Measurements from ENCODE around the gene ART5.

Gene ART5

GRCh38 chr11:3684819-3685172 is 43.0 kb upstream of the ART5 start:
- Histone ChIP-seq H3K9me3 (ENCODE audit: low read length) (no peaks in the 10 kb centered on the region), H3K27me3 (ENCODE audit: insufficient read depth, low read length) (no peaks in the 10 kb centered on the region), H3K4me2 (ENCODE audit: low read length) (no peak overlapping the region), H3K4me3 (ENCODE audit: low read depth, low read length, poor library complexity, severe bottlenecking) (no peak overlapping the region), H3F3A (ENCODE audit: insufficient read depth, low read length) (no peaks in the 10 kb centered on the region), H3K36me3 (ENCODE audit: insufficient read depth, low read length) (peaks cover 85% of the 10 kb centered on the region), H4K20me1 (ENCODE audit: insufficient read depth, low read length) (no peaks in the 10 kb centered on the region), H3K4me1 (ENCODE audit: insufficient read depth, low read length, severe bottlenecking) (no peaks in the 10 kb centered on the region), H2AFZ (ENCODE audit: low read length) (no peak overlapping the region), H3K9me2 (ENCODE audit: low read depth, low read length) (no peaks in the 10 kb centered on the region), H3K79me2 (ENCODE audit: insufficient read depth, low read length) (no peaks in the 10 kb centered on the region), H3K27ac (ENCODE audit: low read depth, low read length, poor library complexity, severe bottlenecking) (no peak overlapping the region), H3K9ac (ENCODE audit: low read length) (no peak overlapping the region)
- TF ChIP-seq EZH2 (IDR thresholded peaks at IDR 0.05; ENCODE audit: borderline replicate concordance, low read length) = no peak
- TF ChIP-seq CTCF (IDR thresholded peaks at IDR 0.05; ENCODE audit: low read length) = no peak

GRCh38 chr11:3684129-3684818 is 42.5 kb upstream of the ART5 start:
- peaks cover 91% of the 10 kb centered on the region for H3K36me3 ChIP-seq (ENCODE audit: insufficient read depth, low read length)
- no peaks in the 10 kb centered on the region for H3K9me3 ChIP-seq (ENCODE audit: low read length)
- H2AFZ ChIP-seq (ENCODE audit: low read length) = no peak overlapping the region
- no peaks in the 10 kb centered on the region for H3K79me2 ChIP-seq (ENCODE audit: insufficient read depth, low read length)
- H4K20me1 ChIP-seq (ENCODE audit: insufficient read depth, low read length) = no peaks in the 10 kb centered on the region
- H3F3A ChIP-seq (ENCODE audit: insufficient read depth, low read length) = no peaks in the 10 kb centered on the region
- no peak overlapping the region for H3K9ac ChIP-seq (ENCODE audit: low read length)
- H3K4me3 ChIP-seq (ENCODE audit: low read depth, low read length, poor library complexity, severe bottlenecking) = no peak overlapping the region
- H3K27me3 ChIP-seq (ENCODE audit: insufficient read depth, low read length) = no peaks in the 10 kb centered on the region
- H3K4me1 ChIP-seq (ENCODE audit: insufficient read depth, low read length, severe bottlenecking) = no peaks in the 10 kb centered on the region
- no peaks in the 10 kb centered on the region for H3K9me2 ChIP-seq (ENCODE audit: low read depth, low read length)
- no peak overlapping the region for H3K4me2 ChIP-seq (ENCODE audit: low read length)
- H3K27ac ChIP-seq (ENCODE audit: low read depth, low read length, poor library complexity, severe bottlenecking) = no peak overlapping the region
- TF ChIP-seq EZH2 (IDR thresholded peaks at IDR 0.05; ENCODE audit: borderline replicate concordance, low read length) = no peak
- no peak for TF ChIP-seq CTCF (IDR thresholded peaks at IDR 0.05; ENCODE audit: low read length)

- Histone ChIP-seq H3K9me2 (ENCODE audit: low read depth, low read length) (no peaks in the 10 kb centered on the region), H2AFZ (ENCODE audit: low read length) (no peak overlapping the region), H3K9me3 (ENCODE audit: low read length) (no peaks in the 10 kb centered on the region), H3K4me3 (ENCODE audit: low read depth, low read length, poor library complexity, severe bottlenecking) (no peak overlapping the region), H3K9ac (ENCODE audit: low read length) (no peak overlapping the region), H4K20me1 (ENCODE audit: insufficient read depth, low read length) (no peaks in the 10 kb centered on the region), H3K4me1 (ENCODE audit: insufficient read depth, low read length, severe bottlenecking) (no peaks in the 10 kb centered on the region), H3K36me3 (ENCODE audit: insufficient read depth, low read length) (peaks cover 99% of the 10 kb centered on the region), H3K27me3 (ENCODE audit: insufficient read depth, low read length) (no peaks in the 10 kb centered on the region), H3F3A (ENCODE audit: insufficient read depth, low read length) (no peaks in the 10 kb centered on the region), H3K27ac (ENCODE audit: low read depth, low read length, poor library complexity, severe bottlenecking) (no peak overlapping the region), H3K4me2 (ENCODE audit: low read length) (no peak overlapping the region), H3K79me2 (ENCODE audit: insufficient read depth, low read length) (no peaks in the 10 kb centered on the region)
- no peak for TF ChIP-seq EZH2 (IDR thresholded peaks at IDR 0.05; ENCODE audit: borderline replicate concordance, low read length)
- TF ChIP-seq CTCF (IDR thresholded peaks at IDR 0.05; ENCODE audit: low read length) = no peak
Measured at GRCh38 chr11:3683039-3683438, 41.2 kb upstream of the ART5 start.
